NCI-H524 treated with DMSO at 0.1 percent for 48 hours (cell line): ENCODE measurements around the gene RERE.
"Not testable (repeated sequence)": the region's sequence is repeated elsewhere in the genome, so short reads cannot be mapped to it uniquely, and the experiment has no call there.

ENCODE experiments used
- DNase-seq: peaks from one replicate; lab custom pipeline; 2025; lab: John Stamatoyannopoulos, UW

The RERE gene

GRCh38 chr1:8402109-8402710 is 415.2 kb downstream of the RERE start:
- no peak for DNase-seq

- no peak for DNase-seq
These were observed 418.8 kb downstream of the RERE start for GRCh38 chr1:8398677-8399076.

GRCh38 chr1:8398086-8398485 is 419.4 kb downstream of the RERE start:
- DNase-seq, result no peak

- DNase-seq, result no peak
These were observed 419.9 kb downstream of the RERE start for GRCh38 chr1:8397511-8397910.

- DNase-seq, result no peak
These were observed 420.5 kb downstream of the RERE start for GRCh38 chr1:8396786-8397406.

GRCh38 chr1:8396083-8396785 is 421.2 kb downstream of the RERE start:
- no peak for DNase-seq

GRCh38 chr1:8395433-8395866 is 422.0 kb downstream of the RERE start:
- no peak for DNase-seq

GRCh38 chr1:8394456-8395321 is 422.8 kb downstream of the RERE start:
- no peak for DNase-seq

GRCh38 chr1:8392522-8392921 is 424.9 kb downstream of the RERE start:
- peak; percentile 26 for DNase-seq

- no peak for DNase-seq
These were observed 426.7 kb downstream of the RERE start for GRCh38 chr1:8390707-8391106.

- no peak for DNase-seq
These were observed 427.4 kb downstream of the RERE start for GRCh38 chr1:8389958-8390535.

- DNase-seq, result no peak
These were observed 428.5 kb downstream of the RERE start for GRCh38 chr1:8388732-8389562.

GRCh38 chr1:8386247-8386646 is 431.2 kb downstream of the RERE start:
- DNase-seq, result no peak

GRCh38 chr1:8384577-8384976 is 432.9 kb downstream of the RERE start:
- no peak for DNase-seq

GRCh38 chr1:8384088-8384487 is 433.4 kb downstream of the RERE start:
- no peak for DNase-seq

- DNase-seq, result no peak
These were observed 434.6 kb downstream of the RERE start for GRCh38 chr1:8382608-8383505.

GRCh38 chr1:8382051-8382505 is 435.4 kb downstream of the RERE start:
- no peak for DNase-seq

GRCh38 chr1:8381618-8382017 is 435.8 kb downstream of the RERE start:
- no peak for DNase-seq

- not testable (repeated sequence) for DNase-seq
These were observed 437.1 kb downstream of the RERE start for GRCh38 chr1:8380310-8380709.
